Left cardiac atrium (tissue), 4 donors: Measurements from ENCODE around the gene ATP5MC3. TPM values are rescaled to one million over a fixed set of nuclear protein-coding genes. Genes with fewer than 3 reads are reported as not detected.

Experiments used
- ATAC-seq, 2 donors: fragments of 200-7000 bp; cut with Tn5 transposase; one replicate each; pipeline ENCODE4 v1.9.1; 2020; ENCODE audit warnings: mild to moderate bottlenecking in 2 of 2, moderate library complexity in 2 of 2
- DNase-seq: peaks from one replicate; pipeline ENCODE4 v3.0.0-alpha.2; 2020
- intact Hi-C, 2 donors: fragments of 100-400 bp; cut with DNase I; formaldehyde crosslinking; loops; one replicate each; pipeline versions ENCODE4 v1.14.1 to v1.15.1; 2022 to 2023
- microRNA-seq, 2 donors: library from miRNA; unstranded; fragments of <30 nt; microRNA quantifications; one replicate each; pipeline ENCODE4 v1.2.0, GENCODE V29; 2020
- total RNA-seq, 2 donors: library from RNA; stranded (reverse); fragmentation: NEBNext Ultra II Directional; extraction: Animal tissue kit (Norgen Biotek cat#: 25700); gene quantifications; one replicate each; pipeline ENCODE4 v1.2.1, GENCODE V29; 2021
- donor health status: DM: no; HTN: yes; CAD: no.
- donor health status: DM: no; HTN: yes; CAD: no; lungs with severe emphysema.
- donor health status: DM: yes; HTN: yes; CAD: no.
- donor health status: Dilated cardiomyopathy.

ATP5MC3 gene
- total RNA-seq, 2 donors from 2014 or later, result 774 to 962 TPM

DNA sequence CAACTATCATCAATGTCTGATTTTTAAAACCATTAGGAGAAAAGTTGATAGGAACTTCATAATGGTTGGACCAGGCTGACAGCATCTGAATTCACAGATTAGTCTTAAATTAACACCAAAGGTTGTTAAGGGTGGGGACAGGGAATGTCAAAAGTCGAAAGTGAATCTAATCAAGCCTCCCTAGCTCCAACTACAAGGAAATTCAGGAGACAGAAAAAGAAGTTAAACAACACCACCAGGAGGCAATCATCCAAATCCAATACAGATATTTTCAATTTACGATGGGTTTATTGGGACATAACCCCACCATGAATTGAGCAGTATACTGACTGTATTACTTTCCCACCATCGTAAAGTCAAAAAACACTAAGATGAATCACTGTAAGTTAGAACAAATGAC is 46.3 kb downstream of the ATP5MC3 start:
- intact Hi-C loops, result no loop called here
- ATAC-seq, result no peak
- DNase-seq, result no peak

DNA sequence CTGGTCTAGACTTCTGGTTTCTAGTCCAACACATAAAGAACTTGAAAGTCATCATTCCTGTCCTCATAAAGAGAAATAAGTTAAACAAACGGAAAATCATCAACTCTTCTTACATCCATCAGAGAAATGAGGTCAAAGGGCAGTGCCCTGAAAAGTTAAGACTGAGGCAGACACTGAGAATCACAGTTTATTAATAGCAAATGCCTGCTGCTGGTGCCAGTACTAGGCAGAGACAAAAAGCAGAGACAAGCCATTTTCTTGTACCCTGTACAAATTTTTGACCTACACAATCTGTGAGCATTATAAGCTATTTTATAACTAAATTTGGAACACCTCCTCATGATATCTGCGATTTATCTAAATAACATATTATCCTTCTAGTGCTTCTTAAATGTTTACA is 50.3 kb downstream of the ATP5MC3 start:
- DNase-seq, result no peak
- peak; percentile 34 to 65 for ATAC-seq
- intact Hi-C loops, result no loop called here

- DNase-seq, result no peak
- intact Hi-C loops, result no loop called here
- peak in 1 of 2 donors; percentile 67 for ATAC-seq
These were observed 54.8 kb downstream of the ATP5MC3 start for GRCh38 chr2:175126661-175127060.

Small RNA genes within 50 kb of the gene (microRNA-seq; reads per million reads assigned to microRNA genes)
- gene MIR933, result 0 to 0.54 reads per million in 2 donors

Other genes with a start within 250 kb of the ATP5MC3 start
- 1 to 10 TPM; 6.7 to 9.4 TPM for gene CHN1, start 176.3 kb downstream of the ATP5MC3 start, total RNA-seq
- 10 to 100 TPM; 29.7 to 32.1 TPM for gene ATF2, start 13.5 kb downstream of the ATP5MC3 start, total RNA-seq